Right ventricle myocardium inferior (tissue), 1 donor: ENCODE measurements around the gene HOXA3. TPM values are rescaled to one million over a fixed set of nuclear protein-coding genes. Genes with fewer than 3 reads are reported as not detected.

Experiments
- ATAC-seq: fragments of 200-7000 bp; cut with Tn5 transposase; one replicate; pipeline ENCODE4 v1.9.1; 2020; ENCODE audit warnings: mild to moderate bottlenecking, moderate library complexity
- DNase-seq: peaks from one replicate; pipeline ENCODE4 v3.0.0; 2021; ENCODE audit errors: missing footprints
- intact Hi-C: fragments of 100-400 bp; cut with DNase I; formaldehyde crosslinking; loops from one replicate; pipeline ENCODE4 v1.11.0; 2022
- long read RNA-seq: library from polyadenylated mRNA; unstranded; transcript quantifications from one replicate; pipeline ENCODE4 v2.0.0, GENCODE V29; 2021
- total RNA-seq: library from RNA; stranded (reverse); fragmentation: NEBNext Ultra II Directional; extraction: Animal tissue kit (Norgen Biotek cat#: 25700); gene quantifications from one replicate; pipeline ENCODE4 v1.2.1, GENCODE V29; 2021
- donor health status: DM: no; HTN: yes; CAD: no; lungs with severe emphysema.

Gene HOXA3
- not detected for total RNA-seq
- long read RNA-seq, result 0 reads

- intact Hi-C loops, result no loop called here
- no peak for ATAC-seq
- DNase-seq, result no peak
Measured at GRCh38 chr7:27151931-27152815, at the start of gene HOXA3. Gene HOXA3, minus strand, starts transcription at chr7:27152583. Its CDS starts 41,943 bp downstream, at chr7:27110640.

GRCh38 chr7:27201580-27202017 lies 49.2 kb upstream of the HOXA3 start:
- DNase-seq (no peak), ATAC-seq (no peak)
- intact Hi-C loops, result no loop called here

- ATAC-seq (no peak), DNase-seq (no peak)
- intact Hi-C loops, result no loop called here
Measured at GRCh38 chr7:27200761-27201579, 48.6 kb upstream of the HOXA3 start.

GRCh38 chr7:27199849-27200760 lies 47.7 kb upstream of the HOXA3 start, which contains the start of gene HOXA13:
Gene HOXA13, minus strand, starts transcription at chr7:27200091. Its CDS starts 14 bp downstream, at chr7:27200077.
- no peak for ATAC-seq
- intact Hi-C loops, result loop anchor here (5.0 kb wide), 4 partner anchors 377 to 1652 kb away; no protein-coding TSS in a partner anchor
- DNase-seq, result no peak

GRCh38 chr7:27198871-27199801 lies 46.8 kb upstream of the HOXA3 start:
- DNase-seq (no peak), ATAC-seq (no peak)
- intact Hi-C loops, result loop anchor here (5.0 kb wide), 4 partner anchors 378 to 1653 kb away; no protein-coding TSS in a partner anchor

GRCh38 chr7:27198138-27198841 lies 45.9 kb upstream of the HOXA3 start:
- ATAC-seq (no peak), DNase-seq (no peak)
- intact Hi-C loops, result loop anchor here (5.0 kb wide), 4 partner anchors 379 to 1654 kb away; no protein-coding TSS in a partner anchor

- intact Hi-C loops, result loop anchor here (2.0 to 5.0 kb wide), 5 partner anchors 380 to 1655 kb away; no protein-coding TSS in a partner anchor
Measured at GRCh38 chr7:27197137-27198042, 45.0 kb upstream of the HOXA3 start.

GRCh38 chr7:27196287-27196767 lies 43.9 kb upstream of the HOXA3 start:
- ATAC-seq (peak; percentile 50), DNase-seq (peak; percentile 88)
- intact Hi-C loops, result loop anchor here (2.0 to 5.0 kb wide), 5 partner anchors 381 to 1656 kb away; no protein-coding TSS in a partner anchor

More at GRCh38 chr7:27197137-27198042, 45.0 kb upstream of the HOXA3 start:
- ATAC-seq (no peak), DNase-seq (no peak)

- intact Hi-C loops, result loop anchor here (5.0 kb wide), 4 partner anchors 382 to 1657 kb away; no protein-coding TSS in a partner anchor
- DNase-seq (no peak), ATAC-seq (no peak)
Measured at GRCh38 chr7:27194686-27195379, 42.5 kb upstream of the HOXA3 start.

- DNase-seq (no peak), ATAC-seq (no peak)
- intact Hi-C loops, result no loop called here
Measured at GRCh38 chr7:27194002-27194352, 41.6 kb upstream of the HOXA3 start.

GRCh38 chr7:27193335-27194001 lies 41.1 kb upstream of the HOXA3 start:
- intact Hi-C loops, result no loop called here
- DNase-seq (no peak), ATAC-seq (no peak)

- ATAC-seq, result no peak
- intact Hi-C loops, result no loop called here
Measured at GRCh38 chr7:27192546-27193334, 40.4 kb upstream of the HOXA3 start.

GRCh38 chr7:27191833-27192545 lies 39.6 kb upstream of the HOXA3 start:
- DNase-seq (no peak), ATAC-seq (no peak)
- intact Hi-C loops, result no loop called here

More at GRCh38 chr7:27192546-27193334, 40.4 kb upstream of the HOXA3 start:
- DNase-seq, result peak; percentile 84
